GM23338 (cell line): ENCODE measurements around the gene DIP2C.

ENCODE experiments used
- EZH2 ChIP-seq: fragments of 200-600 bp; sonication (generic); IDR thresholded peaks from one replicate; pipeline ENCODE4 v1.8.0; 2017; ENCODE audit warnings: antibody characterized with exemption, mild to moderate bottlenecking, low read depth; ENCODE audit not compliant: unreplicated experiment
- POLR2AphosphoS5 ChIP-seq: IDR thresholded peaks from 2 replicates; pipeline ENCODE4 v1.6.1; 2016; ENCODE audit warnings: antibody characterized with exemption, low read depth
- TF ChIP-seq, protein P1 (sequence below), 2 experiments: fragments of 200-600 bp in 1 of 2; sonication (generic) in 1 of 2; conservative IDR thresholded peaks; 2 replicates each; pipeline versions ENCODE4 v1.5.1 to v1.6.1; 2016 to 2017; ENCODE audit warnings: antibody characterized with exemption in 2 of 2, low read depth in 2 of 2, mild to moderate bottlenecking in 2 of 2, moderate library complexity in 1 of 2

- TF ChIP-seq EZH2 (no peak), POLR2AphosphoS5 (no peak)
- TF ChIP-seq, protein P1, sequence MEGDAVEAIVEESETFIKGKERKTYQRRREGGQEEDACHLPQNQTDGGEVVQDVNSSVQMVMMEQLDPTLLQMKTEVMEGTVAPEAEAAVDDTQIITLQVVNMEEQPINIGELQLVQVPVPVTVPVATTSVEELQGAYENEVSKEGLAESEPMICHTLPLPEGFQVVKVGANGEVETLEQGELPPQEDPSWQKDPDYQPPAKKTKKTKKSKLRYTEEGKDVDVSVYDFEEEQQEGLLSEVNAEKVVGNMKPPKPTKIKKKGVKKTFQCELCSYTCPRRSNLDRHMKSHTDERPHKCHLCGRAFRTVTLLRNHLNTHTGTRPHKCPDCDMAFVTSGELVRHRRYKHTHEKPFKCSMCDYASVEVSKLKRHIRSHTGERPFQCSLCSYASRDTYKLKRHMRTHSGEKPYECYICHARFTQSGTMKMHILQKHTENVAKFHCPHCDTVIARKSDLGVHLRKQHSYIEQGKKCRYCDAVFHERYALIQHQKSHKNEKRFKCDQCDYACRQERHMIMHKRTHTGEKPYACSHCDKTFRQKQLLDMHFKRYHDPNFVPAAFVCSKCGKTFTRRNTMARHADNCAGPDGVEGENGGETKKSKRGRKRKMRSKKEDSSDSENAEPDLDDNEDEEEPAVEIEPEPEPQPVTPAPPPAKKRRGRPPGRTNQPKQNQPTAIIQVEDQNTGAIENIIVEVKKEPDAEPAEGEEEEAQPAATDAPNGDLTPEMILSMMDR (conservative IDR thresholded peaks at IDR 0.05; ENCODE audit: low read depth in 2 of 2), result no peak
These were observed 18.4 kb upstream of the DIP2C start for GRCh38 chr10:707861-708260.
